Measurements from ENCODE around the gene GADD45A.

GRCh38 chr1:67711855-67712212 is 26.8 kb downstream of the GADD45A start:
- TF ChIP-seq EZH2phosphoT487 (conservative IDR thresholded peaks at IDR 0.05; ENCODE audit: low read length) (no peak), CTCF (IDR thresholded peaks at IDR 0.05; ENCODE audit: insufficient read depth, low read length, poor library complexity, severe bottlenecking) (no peak)

Measured in SU-DHL-6 (cell line).